Measurements from ENCODE around the gene ANKRD37.
"Not testable (repeated sequence)": the region's sequence is repeated elsewhere in the genome, so short reads cannot be mapped to it uniquely, and the experiment has no call there.

ANKRD37 gene

GRCh38 chr4:185396724-185397385 is at the start of gene ANKRD37:
Gene ANKRD37 (plus strand): TSS chr4:185396841. CDS start chr4:185396924, 83 bp downstream.
- DNase-seq = peak; percentile 13

GRCh38 chr4:185346975-185347601 is 49.6 kb upstream of the ANKRD37 start:
- no peak for DNase-seq

GRCh38 chr4:185351691-185352090 is 45.0 kb upstream of the ANKRD37 start:
- no peak for DNase-seq

- DNase-seq = no peak
Measured at GRCh38 chr4:185352202-185352601, 44.4 kb upstream of the ANKRD37 start.

- DNase-seq = no peak
Measured at GRCh38 chr4:185352741-185353140, 43.9 kb upstream of the ANKRD37 start.

- no peak for DNase-seq
Measured at GRCh38 chr4:185357211-185357610, 39.4 kb upstream of the ANKRD37 start.

- no peak for DNase-seq
Measured at GRCh38 chr4:185357733-185358440, 38.8 kb upstream of the ANKRD37 start.

- DNase-seq = no peak
Measured at GRCh38 chr4:185358514-185358913, 38.1 kb upstream of the ANKRD37 start.

GRCh38 chr4:185358959-185359358 is 37.7 kb upstream of the ANKRD37 start:
- no peak for DNase-seq

GRCh38 chr4:185359767-185360446 is 36.7 kb upstream of the ANKRD37 start:
- no peak for DNase-seq

- DNase-seq = no peak
Measured at GRCh38 chr4:185361872-185362271, 34.8 kb upstream of the ANKRD37 start.

- DNase-seq = not testable (repeated sequence)
Measured at GRCh38 chr4:185362570-185362969, 34.1 kb upstream of the ANKRD37 start.

- no peak for DNase-seq
Measured at GRCh38 chr4:185363251-185363650, 33.4 kb upstream of the ANKRD37 start.

GRCh38 chr4:185364886-185365285 is 31.8 kb upstream of the ANKRD37 start:
- DNase-seq = no peak

GRCh38 chr4:185369731-185370130 is 26.9 kb upstream of the ANKRD37 start:
- no peak for DNase-seq

- DNase-seq = no peak
Measured at GRCh38 chr4:185370268-185370949, 26.2 kb upstream of the ANKRD37 start.

GRCh38 chr4:185371702-185372101 is 24.9 kb upstream of the ANKRD37 start:
- no peak for DNase-seq

GRCh38 chr4:185374027-185374426 is 22.6 kb upstream of the ANKRD37 start:
- DNase-seq = no peak

- DNase-seq = no peak
Measured at GRCh38 chr4:185374573-185374972, 22.1 kb upstream of the ANKRD37 start.

- DNase-seq = no peak
Measured at GRCh38 chr4:185378264-185378663, 18.4 kb upstream of the ANKRD37 start.

- no peak for DNase-seq
Measured at GRCh38 chr4:185379326-185380295, 17.0 kb upstream of the ANKRD37 start.

GRCh38 chr4:185380320-185380719 is 16.3 kb upstream of the ANKRD37 start:
- DNase-seq = no peak
